ENCODE measurements around the gene ADAM29. TPM values are rescaled to one million over a fixed set of nuclear protein-coding genes. Genes with fewer than 3 reads are reported as not detected.
"Not testable (repeated sequence)": the region's sequence is repeated elsewhere in the genome, so short reads cannot be mapped to it uniquely, and the experiment has no call there.

ADAM29 gene
- not detected for total RNA-seq

- intact Hi-C loops (cut with DNase I; ENCODE audit: low total_unique reads), result no loop called here
- Histone ChIP-seq H3K4me1 (no peaks in the 10 kb centered on the region), H3K27ac (no peak within 1 kb of the TSS), H3K9me3 (no peaks in the 10 kb centered on the region), H3K4me3 (no peak within 1 kb of the TSS), H3K27me3 (no peaks in the 10 kb centered on the region), H3K36me3 (no peaks in the 10 kb centered on the region)
- no peak for DNase-seq
- TF ChIP-seq POLR2A (IDR thresholded peaks at IDR 0.05) (no peak), CTCF (IDR thresholded peaks at IDR 0.05) (no peak)
Measured at GRCh38 chr4:174918058-174918457, at the start of gene ADAM29. ADAM29 (plus strand) TSS chr4:174918358; CDS start chr4:174975526, 57,168 bp downstream.

- H3K36me3 ChIP-seq, result no peaks in the 10 kb centered on the region
- no peak for DNase-seq
- no peaks in the 10 kb centered on the region for H3K9me3 ChIP-seq
- intact Hi-C loops (cut with DNase I; ENCODE audit: low total_unique reads), result no loop called here
- no peak overlapping the region for H3K4me3 ChIP-seq
- H3K27ac ChIP-seq, result no peak overlapping the region
- no peak for TF ChIP-seq POLR2A (IDR thresholded peaks at IDR 0.05)
- no peak for TF ChIP-seq CTCF (IDR thresholded peaks at IDR 0.05)
- no peaks in the 10 kb centered on the region for H3K27me3 ChIP-seq
- no peaks in the 10 kb centered on the region for H3K4me1 ChIP-seq
Measured at GRCh38 chr4:174869339-174869738, 48.8 kb upstream of the ADAM29 start.

GRCh38 chr4:174870311-174870710 lies 47.8 kb upstream of the ADAM29 start:
- TF ChIP-seq POLR2A (IDR thresholded peaks at IDR 0.05) (no peak), CTCF (IDR thresholded peaks at IDR 0.05) (no peak)
- Histone ChIP-seq H3K27me3 (no peaks in the 10 kb centered on the region), H3K36me3 (no peaks in the 10 kb centered on the region), H3K4me1 (no peaks in the 10 kb centered on the region), H3K4me3 (no peak overlapping the region), H3K27ac (no peak overlapping the region), H3K9me3 (no peaks in the 10 kb centered on the region)
- DNase-seq, result no peak
- intact Hi-C loops (cut with DNase I; ENCODE audit: low total_unique reads), result no loop called here

GRCh38 chr4:174871407-174871806 lies 46.8 kb upstream of the ADAM29 start:
- no peak for TF ChIP-seq POLR2A (IDR thresholded peaks at IDR 0.05)
- TF ChIP-seq CTCF (IDR thresholded peaks at IDR 0.05), result no peak
- no peak overlapping the region for H3K27ac ChIP-seq
- intact Hi-C loops (cut with DNase I; ENCODE audit: low total_unique reads), result no loop called here
- H3K27me3 ChIP-seq, result no peaks in the 10 kb centered on the region
- no peak for DNase-seq
- H3K4me1 ChIP-seq, result no peaks in the 10 kb centered on the region
- no peaks in the 10 kb centered on the region for H3K9me3 ChIP-seq
- H3K4me3 ChIP-seq, result no peak overlapping the region
- no peaks in the 10 kb centered on the region for H3K36me3 ChIP-seq

- intact Hi-C loops (cut with DNase I; ENCODE audit: low total_unique reads); DNase-seq: not testable (repeated sequence)
Measured at GRCh38 chr4:174873146-174873545, 45.0 kb upstream of the ADAM29 start.

GRCh38 chr4:174873931-174874330 lies 44.2 kb upstream of the ADAM29 start:
- intact Hi-C loops (cut with DNase I; ENCODE audit: low total_unique reads), result no loop called here
- no peaks in the 10 kb centered on the region for H3K4me1 ChIP-seq
- no peaks in the 10 kb centered on the region for H3K36me3 ChIP-seq
- no peak for TF ChIP-seq CTCF (IDR thresholded peaks at IDR 0.05)
- TF ChIP-seq POLR2A (IDR thresholded peaks at IDR 0.05), result no peak
- DNase-seq, result no peak
- H3K4me3 ChIP-seq, result no peak overlapping the region
- no peaks in the 10 kb centered on the region for H3K9me3 ChIP-seq
- no peaks in the 10 kb centered on the region for H3K27me3 ChIP-seq
- no peak overlapping the region for H3K27ac ChIP-seq

More at GRCh38 chr4:174873146-174873545, 45.0 kb upstream of the ADAM29 start:
- not testable (repeated sequence) for H3K27ac ChIP-seq, H3K9me3 ChIP-seq, H3K4me1 ChIP-seq, H3K36me3 ChIP-seq, H3K27me3 ChIP-seq, H3K4me3 ChIP-seq

All from uterus (tissue), 4 donors.